Natural killer cell (primary cell): ENCODE measurements around the gene NEK4. TPM values are rescaled to one million over a fixed set of nuclear protein-coding genes. Genes with fewer than 3 reads are reported as not detected.

Source experiments
- ATAC-seq, 3 donors: fragments of 150-1000 bp in 2 of 3; fragments of 200-7000 bp in 1 of 3; cut with Tn5 transposase; 1 replicate in 1 of 3; 2 replicates in 2 of 3; pipeline ENCODE4 v1.10.0; 2021; ENCODE audit warnings: mild to moderate bottlenecking in 2 of 3, moderate library complexity in 2 of 3
- DNase-seq, 2 donors: peaks; one replicate each; pipeline versions ENCODE4 v3.0.0 to v3.0.0-alpha.2; 2013 to 2021; ENCODE audit warnings: mixed read lengths in 1 of 2
- H3K27ac ChIP-seq: one replicate; pipeline ENCODE4 v1.5.1; 2013; ENCODE audit warnings: mild to moderate bottlenecking, low read length
- H3K27me3 ChIP-seq: one replicate; pipeline ENCODE4 v1.6.1; 2013; ENCODE audit warnings: low read length; ENCODE audit not compliant: control insufficient read depth, insufficient read depth
- H3K36me3 ChIP-seq: one replicate; pipeline ENCODE4 v1.6.1; 2013; ENCODE audit warnings: low read length; ENCODE audit not compliant: control insufficient read depth, insufficient read depth
- H3K4me1 ChIP-seq: one replicate; pipeline ENCODE4 v1.6.1; 2013; ENCODE audit warnings: low read length; ENCODE audit not compliant: control insufficient read depth, insufficient read depth
- H3K4me3 ChIP-seq: one replicate; pipeline ENCODE4 v1.5.1; 2013; ENCODE audit warnings: low read length
- H3K9me3 ChIP-seq: one replicate; pipeline ENCODE4 v1.6.1; 2013; ENCODE audit warnings: low read length; ENCODE audit not compliant: control insufficient read depth, insufficient read depth
- H3K27ac Mint-ChIP-seq, 2 donors: one replicate each; pipeline ENCODE4 v1.8.0; 2022; ENCODE audit warnings: mild to moderate bottlenecking in 2 of 2, mixed read lengths in 2 of 2, moderate library complexity in 1 of 2
- H3K27me3 Mint-ChIP-seq, 2 donors: one replicate each; pipeline ENCODE4 v1.8.0; 2022; ENCODE audit warnings: low read depth in 2 of 2, mixed read lengths in 2 of 2
- H3K36me3 Mint-ChIP-seq: one replicate; pipeline ENCODE4 v1.8.0; 2022; ENCODE audit warnings: mixed read lengths
- H3K4me1 Mint-ChIP-seq, 2 donors: one replicate each; pipeline ENCODE4 v1.8.0; 2022; ENCODE audit warnings: mixed read lengths in 2 of 2
- H3K4me3 Mint-ChIP-seq: one replicate; pipeline ENCODE4 v1.8.0; 2022; ENCODE audit warnings: mild to moderate bottlenecking, moderate library complexity, mixed read lengths
- H3K9me3 Mint-ChIP-seq, 2 donors: one replicate each; pipeline ENCODE4 v1.8.0; 2022; ENCODE audit warnings: mixed read lengths in 2 of 2
- CTCF ChIP-seq: fragments of 200-600 bp; IDR thresholded peaks from one replicate; pipeline ENCODE4 v1.8.0; 2022; ENCODE audit warnings: antibody characterized with exemption
- WGBS: methylation state at CpG from one replicate; pipeline ENCODE4 v1.1.7; 2013; ENCODE audit warnings: missing lambda C conversion rate; ENCODE audit not compliant: insufficient coverage; 5-methylcytosine and 5-hydroxymethylcytosine counted together
- intact Hi-C: fragments of 100-400 bp; cut with micrococcal nuclease; formaldehyde crosslinking; loops from one replicate; pipeline ENCODE4 v1.14.2; 2022
- total RNA-seq, 4 donors: library from RNA; stranded (reverse); fragments of 120-200 nt in 1 of 4; gene quantifications; one replicate each; pipeline versions ENCODE4 v1.2.3 to v1.2.4, GENCODE V29; 2013 to 2022

Gene NEK4
- 10 to 100 TPM; 13.8 to 19.5 (median 15.5) TPM for total RNA-seq
- 30.0 TPM for total RNA-seq (2013)

- no peaks in the 10 kb centered on the region for H3K27me3 Mint-ChIP-seq
- H3K4me3 Mint-ChIP-seq, result peak within 1 kb of the TSS; percentile 97
- no peaks in the 10 kb centered on the region for H3K36me3 Mint-ChIP-seq
- no peak for TF ChIP-seq CTCF
- peak within 1 kb of the TSS; percentile 47 for H3K4me3 ChIP-seq
- H3K27ac Mint-ChIP-seq, result peak within 1 kb of the TSS; percentile 90 to 91
- peaks cover 15% of the 10 kb centered on the region for H3K4me1 ChIP-seq
- H3K9me3 Mint-ChIP-seq, result no peaks in the 10 kb centered on the region
- peak within 1 kb of the TSS; percentile 50 for H3K27ac ChIP-seq
- H3K9me3 ChIP-seq, result no peaks in the 10 kb centered on the region
- no peaks in the 10 kb centered on the region for H3K27me3 ChIP-seq
- under 1% methylated on average over 67 of the region's 67 CpGs for WGBS
- peak; percentile 95 to 97 (median 96) for ATAC-seq
- peaks cover 24 to 25% of the 10 kb centered on the region in 2 donors for H3K4me1 Mint-ChIP-seq
- intact Hi-C loops, result no loop called here
- peak; percentile 77 to 91 for DNase-seq
- H3K36me3 ChIP-seq, result peaks cover 11% of the 10 kb centered on the region
Observed at GRCh38 chr3:52770496-52771333, at the start of gene NEK4. Gene NEK4, minus strand, starts transcription at chr3:52770940. Its CDS starts 194 bp downstream, at chr3:52770746.

- H3K9me3 Mint-ChIP-seq, result no peaks in the 10 kb centered on the region
- H3K27me3 Mint-ChIP-seq, result no peaks in the 10 kb centered on the region
- DNase-seq (no peak), ATAC-seq (no peak)
- no peaks in the 10 kb centered on the region for H3K36me3 Mint-ChIP-seq
- Histone ChIP-seq H3K27ac (no peak overlapping the region), H3K9me3 (no peaks in the 10 kb centered on the region), H3K4me3 (no peak overlapping the region), H3K4me1 (no peaks in the 10 kb centered on the region), H3K36me3 (peaks cover 7% of the 10 kb centered on the region), H3K27me3 (no peaks in the 10 kb centered on the region)
- no peak overlapping the region for H3K4me3 Mint-ChIP-seq
- no peak overlapping the region for H3K27ac Mint-ChIP-seq
- WGBS, result 98% methylated on average over 2 of the region's 2 CpGs
- no peak for TF ChIP-seq CTCF
- H3K4me1 Mint-ChIP-seq, result no peaks in the 10 kb centered on the region
- intact Hi-C loops, result no loop called here
Observed at GRCh38 chr3:52819936-52820335, 49.2 kb upstream of the NEK4 start.

- no peak for ATAC-seq
- Histone ChIP-seq H3K27me3 (no peaks in the 10 kb centered on the region), H3K4me1 (no peaks in the 10 kb centered on the region), H3K9me3 (no peaks in the 10 kb centered on the region), H3K4me3 (no peak overlapping the region), H3K36me3 (no peaks in the 10 kb centered on the region), H3K27ac (no peak overlapping the region)
- WGBS, result 94% methylated on average over 7 of the region's 7 CpGs
- no peak overlapping the region for H3K4me3 Mint-ChIP-seq
- H3K27me3 Mint-ChIP-seq, result no peaks in the 10 kb centered on the region
- no peaks in the 10 kb centered on the region for H3K36me3 Mint-ChIP-seq
- H3K27ac Mint-ChIP-seq, result no peak overlapping the region
- intact Hi-C loops, result no loop called here
- DNase-seq, result no peak
- TF ChIP-seq CTCF, result no peak
- no peaks in the 10 kb centered on the region for H3K4me1 Mint-ChIP-seq
- H3K9me3 Mint-ChIP-seq, result no peaks in the 10 kb centered on the region
Observed at GRCh38 chr3:52817860-52818259, 47.1 kb upstream of the NEK4 start.

- DNase-seq, result no peak
- WGBS, result 100% methylated on average over 10 of the region's 10 CpGs
- H3K27ac Mint-ChIP-seq, result no peak overlapping the region
- TF ChIP-seq CTCF, result no peak
- Histone ChIP-seq H3K4me3 (no peak overlapping the region), H3K36me3 (no peaks in the 10 kb centered on the region), H3K9me3 (no peaks in the 10 kb centered on the region), H3K4me1 (no peaks in the 10 kb centered on the region), H3K27ac (no peak overlapping the region), H3K27me3 (no peaks in the 10 kb centered on the region)
- no peaks in the 10 kb centered on the region for H3K9me3 Mint-ChIP-seq
- no peaks in the 10 kb centered on the region for H3K4me1 Mint-ChIP-seq
- no peaks in the 10 kb centered on the region for H3K27me3 Mint-ChIP-seq
- ATAC-seq, result no peak
- intact Hi-C loops, result no loop called here
- no peaks in the 10 kb centered on the region for H3K36me3 Mint-ChIP-seq
- H3K4me3 Mint-ChIP-seq, result no peak overlapping the region
Observed at GRCh38 chr3:52817221-52817620, 46.5 kb upstream of the NEK4 start.
